Ovary (tissue), 3 donors: ENCODE results near the gene SIN3A.

Experiments used
- EP300 ChIP-seq: sonication (generic); formaldehyde crosslinking; IDR thresholded peaks from one replicate; pipeline ENCODE4 v1.6.1; 2017; ENCODE audit warnings: antibody characterized with exemption
- POLR2A ChIP-seq: fragments of 450-650 bp; IDR thresholded peaks from one replicate; pipeline ENCODE4 v1.6.1; 2017; ENCODE audit warnings: antibody characterized with exemption, mild to moderate bottlenecking, moderate library complexity
- TF ChIP-seq, protein P1 (sequence below), 3 donors: fragments of 450-650 bp in 2 of 3; fragments of 200-600 bp in 1 of 3; IDR thresholded peaks; one replicate each; pipeline versions ENCODE4 v1.5.1 to v1.8.0; 2016 to 2022; ENCODE audit warnings: antibody characterized with exemption in 3 of 3, mild to moderate bottlenecking in 1 of 3
- donor health status: DM: no; HTN: no; CAD: no.

DNA sequence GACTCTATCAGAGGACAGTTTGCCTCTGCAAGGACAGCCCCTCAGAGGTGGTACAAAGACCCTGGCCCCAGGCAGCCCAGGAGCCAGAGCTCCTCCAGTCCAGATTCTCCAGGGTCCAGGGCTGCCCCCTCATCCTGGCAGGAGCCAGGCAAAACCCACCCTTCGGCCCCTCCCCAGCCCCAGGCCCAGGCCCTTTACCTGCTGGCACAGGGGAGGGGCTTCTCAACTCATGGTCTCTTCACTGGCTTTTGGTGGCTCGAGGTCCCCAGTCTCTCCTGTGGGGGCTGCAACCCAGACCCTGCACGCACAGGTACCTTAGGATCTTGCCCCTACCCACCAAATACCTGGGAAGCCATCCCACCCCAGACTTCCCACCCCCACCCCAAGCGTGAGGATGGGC, 96.1 kb downstream of the SIN3A start:
- TF ChIP-seq POLR2A, result no peak
- TF ChIP-seq, protein P1, sequence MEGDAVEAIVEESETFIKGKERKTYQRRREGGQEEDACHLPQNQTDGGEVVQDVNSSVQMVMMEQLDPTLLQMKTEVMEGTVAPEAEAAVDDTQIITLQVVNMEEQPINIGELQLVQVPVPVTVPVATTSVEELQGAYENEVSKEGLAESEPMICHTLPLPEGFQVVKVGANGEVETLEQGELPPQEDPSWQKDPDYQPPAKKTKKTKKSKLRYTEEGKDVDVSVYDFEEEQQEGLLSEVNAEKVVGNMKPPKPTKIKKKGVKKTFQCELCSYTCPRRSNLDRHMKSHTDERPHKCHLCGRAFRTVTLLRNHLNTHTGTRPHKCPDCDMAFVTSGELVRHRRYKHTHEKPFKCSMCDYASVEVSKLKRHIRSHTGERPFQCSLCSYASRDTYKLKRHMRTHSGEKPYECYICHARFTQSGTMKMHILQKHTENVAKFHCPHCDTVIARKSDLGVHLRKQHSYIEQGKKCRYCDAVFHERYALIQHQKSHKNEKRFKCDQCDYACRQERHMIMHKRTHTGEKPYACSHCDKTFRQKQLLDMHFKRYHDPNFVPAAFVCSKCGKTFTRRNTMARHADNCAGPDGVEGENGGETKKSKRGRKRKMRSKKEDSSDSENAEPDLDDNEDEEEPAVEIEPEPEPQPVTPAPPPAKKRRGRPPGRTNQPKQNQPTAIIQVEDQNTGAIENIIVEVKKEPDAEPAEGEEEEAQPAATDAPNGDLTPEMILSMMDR (IDR thresholded peaks at IDR 0.05), result no peak
- TF ChIP-seq EP300, result no peak
